Hematopoietic multipotent progenitor cell treated with erythropoietin and hydrocortisone succinate and interleukin-3 and kit ligand, for 6 days (in vitro differentiated cells): ENCODE measurements around the gene ZG16B.

ENCODE experiments used
- DNase-seq: peaks from one replicate; pipeline ENCODE4 v3.0.0-alpha.2; 2015

Gene ZG16B, protein sequence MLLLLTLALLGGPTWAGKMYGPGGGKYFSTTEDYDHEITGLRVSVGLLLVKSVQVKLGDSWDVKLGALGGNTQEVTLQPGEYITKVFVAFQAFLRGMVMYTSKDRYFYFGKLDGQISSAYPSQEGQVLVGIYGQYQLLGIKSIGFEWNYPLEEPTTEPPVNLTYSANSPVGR

DNA sequence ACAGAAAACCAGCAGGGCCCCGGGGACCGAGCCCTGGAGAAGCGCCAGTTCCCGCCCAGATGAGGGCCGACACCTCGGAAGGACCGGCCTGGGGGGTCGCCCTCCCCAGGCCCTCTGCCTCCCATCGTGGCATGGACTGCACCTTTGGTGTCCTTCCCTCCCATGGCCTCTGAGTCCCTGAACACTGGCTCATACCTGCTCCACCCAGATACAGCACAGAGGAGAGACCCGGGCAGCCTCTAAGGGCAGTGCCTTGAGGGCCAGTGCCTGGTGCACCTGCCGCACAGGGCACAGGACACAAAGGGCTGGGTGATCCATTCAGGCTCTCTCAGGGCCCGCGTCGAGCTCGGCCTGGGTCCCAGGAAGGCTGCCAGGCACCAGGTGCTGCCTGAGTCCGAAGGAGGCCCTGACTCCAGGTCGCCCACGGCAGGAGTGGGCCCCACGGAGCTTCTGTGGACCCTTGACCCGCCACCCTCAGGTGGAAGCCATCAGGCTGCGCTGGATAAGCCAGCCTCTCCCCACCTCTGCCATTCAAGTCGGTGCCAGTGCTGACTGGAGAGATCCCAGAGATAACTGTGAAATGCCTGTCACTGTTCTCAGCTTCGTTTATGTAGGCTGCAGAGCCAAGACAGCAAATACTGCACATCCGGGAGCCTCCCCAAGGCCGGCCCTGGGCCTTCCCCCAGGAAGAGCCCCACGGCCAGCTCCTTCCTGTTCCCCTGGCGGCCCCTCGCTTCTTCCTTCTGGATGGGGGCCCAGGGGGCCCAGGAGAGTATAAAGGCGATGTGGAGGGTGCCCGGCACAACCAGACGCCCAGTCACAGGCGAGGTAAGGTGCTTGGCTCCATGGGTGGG lies at the start of gene ZG16B:
ZG16B (plus strand) TSS at position 803 of the 854 bp plus-strand sequence. CDS start 139 bp downstream, outside the sequence.
- DNase-seq = peak; percentile 21

DNA sequence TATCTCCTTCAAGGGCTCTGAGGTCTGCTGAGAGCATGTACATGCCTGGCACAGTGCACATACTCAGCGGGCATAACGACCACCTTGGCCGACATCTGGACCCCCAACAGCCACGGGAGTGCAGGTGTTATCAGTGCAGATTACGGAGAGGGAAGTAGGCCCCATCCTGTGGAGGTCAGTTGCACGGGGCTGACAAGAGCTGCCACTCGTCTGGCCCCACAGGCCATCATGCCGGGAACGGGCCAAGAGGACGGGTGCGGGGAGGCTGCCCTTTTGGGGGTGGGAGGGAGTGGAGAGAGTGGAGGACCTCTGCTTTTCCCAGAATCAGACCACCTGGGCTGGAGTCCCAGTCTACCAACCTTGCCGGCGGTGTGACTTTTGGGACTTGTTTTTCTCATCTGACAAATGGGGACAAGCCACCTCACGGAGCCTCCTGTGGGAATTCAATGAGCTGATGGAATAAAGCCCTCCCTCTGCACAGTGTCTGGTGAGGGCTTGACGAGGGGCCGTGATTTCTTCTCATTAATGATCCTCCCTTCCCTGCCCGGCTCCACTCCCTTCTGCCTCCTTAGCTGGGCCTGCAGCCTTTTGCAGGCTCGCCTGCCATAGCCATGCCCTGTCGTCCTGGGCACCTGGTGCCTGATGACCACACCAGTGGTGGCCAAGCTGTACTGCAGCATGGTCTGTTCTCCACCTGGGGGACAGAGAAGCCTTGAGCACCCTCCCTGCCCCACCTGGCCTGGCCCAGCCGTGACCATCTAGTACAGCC lies 47.3 kb upstream of the ZG16B start:
- DNase-seq = no peak

DNA sequence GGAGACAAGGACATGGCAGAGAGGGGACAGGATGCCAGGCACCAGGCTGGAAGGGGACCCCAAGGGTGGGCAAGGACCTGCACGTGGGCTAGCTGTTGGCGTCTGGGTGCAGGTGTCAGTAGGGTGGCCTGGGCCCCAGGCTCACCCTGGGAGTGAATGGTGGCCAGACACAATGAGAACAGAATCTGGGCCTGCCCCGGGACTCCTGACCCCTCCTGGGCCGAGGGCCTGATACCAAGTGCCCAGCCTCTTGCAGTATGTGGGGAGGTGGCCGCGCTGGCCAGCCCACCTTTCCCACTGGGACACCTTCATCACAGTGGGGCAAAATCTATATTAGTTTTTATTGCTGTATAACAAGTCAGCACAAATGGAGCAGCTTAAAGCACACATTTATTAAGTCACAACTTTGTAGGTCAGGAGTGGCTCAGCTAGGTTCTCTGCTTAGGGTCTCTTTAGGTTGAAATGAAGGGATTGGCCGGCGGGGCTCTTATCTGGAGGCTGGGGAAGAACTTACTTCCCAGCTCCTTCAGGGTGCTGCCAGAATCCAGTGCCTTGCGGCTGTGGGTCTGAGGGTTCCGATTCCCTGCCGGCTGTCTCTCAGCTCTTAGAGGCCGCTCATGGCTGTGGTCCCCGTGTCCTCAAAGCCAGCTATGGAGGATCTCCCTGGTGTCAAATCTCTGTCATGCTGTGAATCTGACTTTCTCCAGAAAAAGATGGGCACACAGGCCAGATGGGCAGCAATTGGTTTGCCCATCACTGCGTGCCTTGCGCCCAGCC lies 46.3 kb upstream of the ZG16B start:
- DNase-seq = no peak

DNA sequence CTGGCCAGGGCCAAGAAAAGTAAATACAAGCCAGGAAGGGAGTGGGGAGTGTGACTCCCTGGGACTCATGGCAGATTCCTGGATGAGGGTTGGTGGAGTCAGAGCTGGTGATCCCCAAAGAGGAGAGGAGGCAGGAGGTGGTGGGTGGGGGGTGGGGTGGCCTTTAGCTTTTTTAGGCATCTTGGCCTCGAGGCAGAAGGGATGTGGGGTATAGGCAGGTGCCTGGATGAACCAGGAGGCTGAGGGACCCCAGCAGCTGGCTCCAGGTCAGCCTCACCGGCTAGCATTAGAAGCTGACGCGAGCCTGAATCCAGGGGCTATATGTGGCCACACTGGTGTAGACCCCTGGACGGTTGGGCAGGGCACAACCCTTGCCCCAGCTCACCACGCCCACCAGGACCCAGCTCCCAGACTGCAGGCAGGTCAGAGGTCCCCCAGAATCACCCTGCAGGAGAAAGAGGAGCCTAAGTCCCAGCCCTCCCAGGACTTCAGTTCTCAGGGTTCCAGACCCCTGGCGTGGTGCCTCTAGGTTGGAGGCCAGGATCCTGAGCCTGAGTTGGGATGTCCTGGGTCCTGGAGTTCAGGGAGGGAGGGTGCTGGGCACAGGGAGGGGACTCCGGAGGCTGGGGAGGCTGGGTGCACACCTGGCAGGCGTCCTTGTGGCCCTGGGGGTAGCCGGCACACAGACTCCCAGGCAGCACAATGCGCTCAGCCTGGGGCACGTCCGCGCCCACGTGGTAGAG lies 45.6 kb upstream of the ZG16B start:
- DNase-seq = no peak

DNA sequence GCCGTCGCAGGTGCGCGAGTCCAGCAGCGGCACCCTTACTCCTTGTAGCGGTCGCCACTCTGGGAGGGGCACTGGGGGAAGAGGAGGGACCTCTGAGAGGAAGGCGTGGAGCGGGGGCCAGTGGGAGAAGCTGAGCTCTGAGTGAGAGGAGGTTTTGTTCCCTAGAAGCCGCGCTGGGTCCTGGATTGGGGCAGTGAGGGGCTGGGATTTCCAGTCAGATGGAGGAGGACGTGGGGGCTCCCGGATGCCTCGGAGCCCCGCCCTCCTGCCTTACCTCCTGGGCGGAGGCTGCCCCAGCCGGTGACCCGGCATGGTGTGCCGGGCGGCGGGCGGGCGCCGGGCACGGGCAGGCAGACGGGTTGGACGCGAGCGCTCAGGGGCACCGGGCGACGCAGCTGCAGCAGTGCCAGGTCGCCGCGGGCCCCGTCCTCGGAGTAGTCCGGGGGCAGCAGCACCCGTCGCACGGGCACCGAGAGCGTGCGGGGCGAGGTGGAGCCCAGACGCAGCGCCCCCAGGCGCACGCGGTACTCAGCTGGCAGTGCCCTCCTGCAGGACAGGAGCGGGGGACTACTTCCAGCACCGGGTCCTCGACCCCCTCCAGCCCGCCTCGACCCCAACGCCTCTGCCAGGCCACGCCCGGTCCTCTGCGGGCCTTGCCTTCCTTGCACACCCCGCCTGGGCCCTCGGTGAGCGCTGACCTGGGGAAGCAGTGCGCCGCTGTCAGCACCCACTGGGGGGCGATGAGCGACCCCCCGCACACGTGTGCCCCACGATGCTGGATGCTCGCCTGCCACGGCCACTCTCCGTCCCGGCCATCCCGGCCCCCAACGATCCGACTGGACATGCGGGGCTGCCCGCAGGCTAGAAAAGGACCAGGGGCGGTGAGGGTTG lies 44.8 kb upstream of the ZG16B start:
- no peak for DNase-seq

DNA sequence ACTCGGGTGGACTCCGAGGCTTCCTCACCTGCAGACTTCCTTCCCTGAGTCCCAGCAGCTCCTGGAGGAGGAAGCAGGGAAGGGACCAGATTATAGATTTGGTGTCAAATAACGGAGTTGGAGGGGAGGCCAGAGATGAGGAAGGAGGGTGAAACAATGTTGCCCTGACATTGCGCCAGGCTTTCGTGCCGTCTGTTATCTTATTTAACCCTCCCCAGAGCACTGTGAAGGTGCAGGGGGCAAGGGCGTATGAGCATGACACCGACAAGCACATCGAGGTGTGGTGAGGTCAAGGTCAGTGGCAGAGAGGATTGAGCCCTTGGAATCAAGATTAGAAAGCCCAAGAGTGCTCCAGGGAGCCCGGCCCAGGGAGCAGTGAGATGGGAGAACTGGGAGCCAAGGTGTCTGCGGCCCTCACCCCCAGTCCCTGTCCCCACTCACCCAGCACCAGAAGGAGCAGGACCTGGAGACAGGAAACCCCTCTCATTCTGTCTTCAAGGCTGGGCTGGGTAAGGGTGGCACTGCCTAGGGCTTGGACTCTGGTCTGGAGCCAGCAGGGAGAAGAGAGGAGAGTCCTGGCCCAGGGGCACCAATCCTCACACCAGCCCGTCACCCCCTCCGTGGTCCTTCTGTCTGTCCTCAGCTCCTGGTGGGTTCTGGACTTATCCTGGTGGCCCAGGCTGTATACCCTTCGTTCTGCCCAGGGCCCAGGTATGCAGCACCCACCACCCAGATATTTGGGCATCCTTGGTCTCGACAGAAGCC lies 43.9 kb upstream of the ZG16B start:
- no peak for DNase-seq

DNA sequence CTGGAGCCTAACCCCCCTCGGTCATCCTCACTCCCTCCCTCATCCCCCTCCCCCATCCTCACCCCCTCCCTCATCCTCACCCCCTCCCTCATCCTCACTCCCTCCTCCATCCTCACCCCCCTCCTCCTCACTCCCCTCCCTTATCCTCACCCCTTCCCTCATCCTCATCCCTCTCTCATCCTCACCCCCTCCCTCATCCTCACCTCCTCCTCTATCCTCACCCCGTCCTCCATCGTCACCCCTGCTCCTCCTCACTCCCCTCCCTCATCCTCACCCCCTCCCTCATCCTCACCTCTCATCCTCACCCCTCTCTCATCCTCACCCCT lies 43.3 kb upstream of the ZG16B start:
- DNase-seq = no peak

DNA sequence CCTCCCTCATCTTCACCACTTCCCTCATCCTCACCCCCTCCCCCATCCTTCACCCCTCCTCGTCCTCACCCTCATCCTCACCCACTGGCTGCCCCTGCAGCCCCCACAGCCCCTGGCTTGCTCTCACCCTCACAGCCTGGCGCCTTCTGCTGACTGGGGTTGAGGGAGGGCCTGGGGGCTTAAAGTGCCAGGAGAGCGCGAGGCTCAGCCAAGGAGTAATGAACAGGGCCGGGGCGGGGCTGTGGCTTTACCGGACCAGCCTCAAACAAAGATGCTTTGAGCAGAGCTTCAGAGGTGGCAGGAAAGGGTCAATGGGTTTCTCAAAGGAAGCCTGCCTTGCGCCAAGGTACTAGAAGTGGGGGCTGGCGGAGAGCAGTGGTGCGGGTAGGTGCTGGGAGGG lies 42.7 kb upstream of the ZG16B start, which contains the start of gene PRSS33:
PRSS33 (minus strand) TSS at position 155 of the 400 bp plus-strand sequence. CDS start 1,013 bp downstream, outside the sequence.
- DNase-seq = no peak

DNA sequence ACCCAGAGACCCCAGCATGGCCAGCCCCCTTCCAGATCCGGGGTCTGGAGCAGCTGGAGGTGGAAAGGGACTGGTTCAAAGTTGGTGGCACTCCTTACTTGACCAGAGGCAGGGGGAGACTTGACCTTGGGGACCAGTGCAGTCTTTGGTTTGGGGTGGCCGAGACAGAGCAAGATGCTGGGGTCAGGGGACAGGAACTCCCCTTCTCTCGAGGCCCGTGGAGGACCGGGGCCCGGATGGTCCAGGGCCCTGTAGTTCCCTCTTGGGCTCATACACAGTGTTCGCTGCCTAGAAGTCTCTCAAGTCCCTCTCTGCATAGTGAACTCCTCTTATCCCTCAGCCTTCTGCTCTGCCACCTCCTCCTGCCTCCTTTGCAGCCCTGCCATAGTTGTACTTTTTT lies 42.1 kb upstream of the ZG16B start:
- DNase-seq = no peak

DNA sequence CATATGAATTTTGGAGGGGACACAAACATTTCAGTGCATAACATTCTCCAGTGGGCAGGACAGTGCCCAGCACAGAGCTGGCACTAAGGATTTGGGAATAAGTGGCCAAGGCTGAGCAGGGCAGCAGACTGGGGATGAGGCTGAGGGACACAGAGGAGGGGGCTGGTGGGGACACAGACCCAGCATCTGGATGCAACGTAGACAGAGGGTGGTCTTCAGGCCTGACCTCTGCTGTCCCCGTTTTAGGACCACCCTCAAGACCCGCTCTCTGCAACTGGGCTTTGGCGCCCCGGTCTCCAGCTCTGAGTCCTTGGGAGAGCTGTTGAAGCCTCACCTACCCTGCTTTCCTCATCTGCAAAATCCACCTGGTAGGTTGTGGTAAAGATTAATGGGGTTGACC lies 39.5 kb upstream of the ZG16B start:
- DNase-seq = no peak

DNA sequence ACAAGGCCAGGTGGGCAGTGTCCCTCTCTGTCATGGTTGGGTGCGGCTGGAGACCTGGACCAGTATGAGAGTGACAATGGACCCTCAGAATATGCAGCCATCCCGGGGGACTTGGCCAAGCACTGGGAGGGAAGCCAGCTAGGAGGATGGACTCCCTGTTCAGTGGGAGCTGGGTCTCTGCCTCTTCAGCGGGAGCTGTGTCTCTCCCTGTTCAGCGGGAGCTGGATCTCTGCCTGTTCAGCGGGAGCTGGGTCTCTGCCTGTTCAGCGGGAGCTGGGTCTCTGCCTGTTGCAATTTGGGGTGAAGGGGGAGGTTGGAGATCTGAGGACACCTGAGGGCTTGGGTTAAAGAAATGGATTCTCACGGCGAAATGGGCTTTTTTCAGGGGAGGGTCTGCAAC lies 38.9 kb upstream of the ZG16B start:
- DNase-seq = no peak

DNA sequence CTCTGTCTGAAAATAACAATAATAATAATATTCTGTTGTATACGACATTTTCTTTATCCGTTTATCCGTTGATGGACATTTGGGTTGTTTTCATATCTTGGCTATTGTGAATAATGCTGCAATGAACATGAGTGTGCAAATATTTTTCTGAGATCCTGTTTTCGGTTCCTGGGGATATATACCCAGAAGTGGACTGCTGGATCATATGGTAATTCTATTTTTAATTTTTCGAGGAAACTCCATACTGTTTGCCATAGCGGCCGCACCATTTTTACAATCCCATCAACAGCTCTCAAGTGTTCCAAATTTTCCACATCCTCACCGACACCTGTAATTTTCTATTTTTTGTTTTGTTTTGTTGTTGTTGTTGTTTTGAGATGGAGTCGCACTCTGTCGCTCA lies 37.2 kb upstream of the ZG16B start:
- DNase-seq = no peak

DNA sequence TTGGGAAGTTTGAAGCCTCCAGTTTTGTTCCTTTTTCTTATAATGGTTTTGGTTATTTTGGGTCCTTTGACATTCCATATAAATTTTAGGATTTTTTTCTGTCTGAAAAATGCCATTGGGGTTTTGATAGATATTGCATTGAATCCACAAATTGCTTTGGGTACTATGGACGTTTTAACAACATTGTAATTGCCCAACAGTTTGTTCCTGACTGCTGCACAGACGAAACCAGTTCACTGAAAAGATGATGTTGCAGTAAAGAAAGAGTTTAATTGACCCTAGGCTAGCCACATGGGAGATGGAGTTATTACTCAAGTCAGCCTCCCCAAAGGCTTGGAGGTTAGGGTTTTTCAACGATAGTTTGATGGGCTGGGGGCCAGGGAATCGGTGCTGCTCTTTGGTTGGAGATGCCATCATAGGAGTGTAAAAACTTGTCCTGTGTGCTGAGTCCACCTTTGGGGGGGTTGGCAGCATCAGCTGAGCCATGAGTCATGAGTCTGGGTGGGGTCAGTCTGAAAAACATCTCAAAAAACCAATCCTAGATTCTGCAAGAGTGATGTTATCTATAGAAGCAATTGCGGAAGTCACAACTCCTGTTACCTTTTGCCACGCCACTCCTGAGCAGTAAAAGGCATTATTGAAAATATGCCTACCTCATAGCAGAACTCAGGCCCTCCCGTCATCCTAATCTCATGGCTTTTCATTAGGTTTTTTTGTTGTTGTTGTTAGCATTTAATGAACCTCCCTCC lies 34.5 kb upstream of the ZG16B start:
- DNase-seq = peak; percentile 20

DNA sequence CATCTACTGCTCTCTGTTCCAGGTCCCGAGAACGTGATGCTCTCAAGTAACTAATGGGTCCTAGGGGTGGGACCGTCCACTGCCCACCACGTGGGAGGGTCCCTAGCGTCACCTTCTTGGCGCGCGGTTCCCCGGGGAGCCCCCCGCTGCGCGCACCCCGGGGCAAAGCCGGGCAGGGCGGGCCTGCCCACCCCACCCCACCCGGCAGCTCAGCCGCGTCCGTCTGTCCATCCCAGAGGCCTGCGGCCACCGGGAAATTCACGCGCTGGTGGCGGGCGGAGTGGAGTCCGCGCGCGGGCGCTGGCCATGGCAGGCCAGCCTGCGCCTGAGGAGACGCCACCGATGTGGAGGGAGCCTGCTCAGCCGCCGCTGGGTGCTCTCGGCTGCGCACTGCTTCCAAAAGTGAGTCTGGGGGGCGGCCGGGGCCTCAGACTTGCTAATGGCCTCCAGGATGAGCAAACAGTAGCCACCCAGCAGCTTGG lies 31.3 kb upstream of the ZG16B start:
- no peak for DNase-seq

DNA sequence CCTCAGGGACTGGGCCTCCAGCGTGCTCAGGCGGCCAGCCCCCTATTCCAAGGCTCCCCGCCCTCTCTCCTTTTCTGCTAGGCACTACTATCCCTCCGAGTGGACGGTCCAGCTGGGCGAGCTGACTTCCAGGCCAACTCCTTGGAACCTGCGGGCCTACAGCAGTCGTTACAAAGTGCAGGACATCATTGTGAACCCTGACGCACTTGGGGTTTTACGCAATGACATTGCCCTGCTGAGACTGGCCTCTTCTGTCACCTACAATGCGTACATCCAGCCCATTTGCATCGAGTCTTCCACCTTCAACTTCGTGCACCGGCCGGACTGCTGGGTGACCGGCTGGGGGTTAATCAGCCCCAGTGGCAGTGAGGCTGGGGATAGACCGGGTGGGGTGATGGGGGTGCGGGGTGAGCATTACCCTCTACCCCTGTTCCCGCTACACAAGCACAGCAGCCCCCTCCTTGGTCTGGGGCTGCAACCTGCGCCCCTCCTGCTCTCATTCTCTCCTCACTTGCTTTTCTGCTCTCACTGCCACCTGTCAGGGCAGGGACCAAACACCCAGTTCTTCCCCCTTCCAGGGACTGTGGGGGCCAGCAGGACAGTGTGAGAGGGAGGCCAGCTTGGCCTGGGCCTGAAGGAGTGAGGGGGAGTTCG lies 30.8 kb upstream of the ZG16B start:
- DNase-seq = no peak

DNA sequence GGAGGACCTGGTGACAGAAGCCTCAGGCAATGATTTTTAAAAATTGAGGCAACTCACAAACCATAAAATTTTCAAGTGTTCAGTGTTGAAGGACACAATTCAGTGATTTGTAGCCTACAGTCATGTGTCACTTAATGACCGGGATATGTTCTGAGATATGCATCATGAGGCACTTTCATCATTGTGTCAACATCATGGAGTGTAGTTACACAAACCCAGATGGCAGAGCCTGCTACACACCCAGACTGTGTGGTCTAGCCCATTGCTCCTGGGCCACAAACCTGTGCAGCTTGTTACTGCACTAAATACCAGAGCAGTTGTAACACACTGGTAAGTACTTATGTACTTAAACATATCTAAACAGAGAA lies 30.3 kb upstream of the ZG16B start:
- DNase-seq = peak; percentile 50

DNA sequence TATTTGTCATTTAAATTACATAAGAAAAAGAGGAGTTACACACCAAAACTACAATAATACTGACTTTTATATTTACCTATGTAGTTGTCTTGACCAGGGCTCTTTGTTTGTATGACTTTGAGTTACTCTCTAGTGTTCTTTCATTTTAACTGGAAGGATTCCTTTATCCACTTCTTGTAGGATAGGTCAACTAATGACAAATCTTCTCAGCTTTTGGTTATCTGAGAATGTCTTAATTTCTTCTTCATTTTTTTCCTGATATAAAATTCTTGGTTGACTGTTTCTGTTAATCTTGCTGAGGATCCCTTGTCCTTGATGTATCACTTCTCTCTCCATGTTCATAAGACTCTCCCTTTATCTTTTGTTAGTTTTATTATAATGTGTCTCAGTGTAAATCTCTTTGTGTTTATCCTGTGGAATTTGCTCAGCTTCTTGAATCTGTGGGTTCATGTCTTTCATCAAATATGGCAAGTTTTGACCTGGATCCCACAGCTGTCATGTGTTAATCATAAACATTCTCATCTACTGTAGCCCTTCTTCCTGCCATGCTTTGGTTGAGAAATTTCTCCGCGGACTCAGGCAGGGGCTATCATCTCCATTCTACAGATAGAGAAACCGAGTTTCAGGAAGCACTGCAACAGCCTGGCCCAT lies 26.4 kb upstream of the ZG16B start:
- DNase-seq = no peak

DNA sequence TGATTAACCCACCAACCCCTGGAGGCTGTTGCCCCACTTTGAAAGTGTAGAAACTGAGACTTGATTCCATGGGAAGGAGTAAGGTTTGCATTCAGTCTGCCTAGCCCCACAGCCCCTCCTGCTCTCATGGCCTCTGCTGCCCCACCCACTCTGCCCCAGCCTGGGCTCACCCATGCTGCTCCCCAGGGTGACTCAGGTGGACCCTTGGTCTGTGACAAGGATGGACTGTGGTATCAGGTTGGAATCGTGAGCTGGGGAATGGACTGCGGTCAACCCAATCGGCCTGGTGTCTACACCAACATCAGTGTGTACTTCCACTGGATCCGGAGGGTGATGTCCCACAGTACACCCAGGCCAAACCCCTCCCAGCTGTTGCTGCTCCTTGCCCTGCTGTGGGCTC lies 25.4 kb upstream of the ZG16B start:
- no peak for DNase-seq

DNA sequence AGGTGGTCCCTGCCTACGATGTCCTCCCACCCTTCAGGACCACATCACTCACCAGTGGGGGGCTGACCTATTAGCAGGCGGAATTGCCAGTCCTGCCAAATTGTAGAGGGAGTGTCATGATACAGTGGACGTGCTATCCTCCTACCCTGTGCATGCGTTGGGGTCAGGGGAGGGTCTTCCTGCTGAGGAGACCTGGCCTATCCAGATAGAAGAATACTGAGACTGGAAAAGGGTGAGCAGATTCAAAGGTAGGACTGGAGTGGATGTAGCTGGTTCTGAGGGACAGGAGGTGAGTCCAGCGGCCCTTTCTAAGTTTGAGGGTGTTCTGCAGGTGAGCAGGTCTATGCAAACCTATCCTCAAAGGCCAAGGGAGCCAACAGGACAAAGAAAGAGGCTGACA lies 23.8 kb upstream of the ZG16B start:
- DNase-seq = no peak
